ENCODE results near the gene HAAO.

HAAO gene

DNA sequence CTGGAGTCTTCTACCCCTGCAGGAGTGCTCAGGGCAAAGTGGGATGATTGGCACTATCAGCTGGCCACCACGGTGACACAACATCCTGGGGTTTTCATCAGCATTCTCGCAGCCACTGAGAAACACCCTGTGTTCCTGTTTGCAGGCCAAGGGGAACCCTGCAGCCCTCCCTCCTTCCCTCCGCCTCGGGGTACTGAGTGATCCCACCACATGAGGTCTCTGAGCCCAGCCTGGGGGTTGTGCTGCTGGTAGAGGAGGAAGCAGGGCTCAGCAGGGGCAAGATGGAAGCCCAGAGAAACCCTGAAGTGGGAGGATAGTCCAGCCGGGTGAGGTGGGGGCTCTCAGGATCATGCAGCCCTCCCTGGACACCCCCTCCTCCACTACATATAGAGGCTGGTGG, 28.3 kb downstream of the HAAO start, which contains the start of gene OXER1:
OXER1 (minus strand) TSS at position 40 of the 400 bp plus-strand sequence. CDS start 73 bp downstream, outside the sequence.
- Histone ChIP-seq H3K27ac (replicated peaks) (peak within 1 kb of the TSS; percentile 35), H3K4me3 (replicated peaks; ENCODE audit: insufficient read depth, low read length) (no peak within 1 kb of the TSS), H3K27me3 (ENCODE audit: insufficient read depth, poor library complexity, severe bottlenecking) (no peaks in the 10 kb centered on the region)
- DNase-seq (ENCODE audit: low read depth in 1 of 2, low spot score in 1 of 2) = peak; percentile 79 to 90
- peak; percentile 64; the same call in 1 of the 2 replicates for TF ChIP-seq SPI1 (IDR thresholded peaks at IDR 0.05; ENCODE audit: borderline replicate concordance, low read depth)
- TF ChIP-seq POLR2AphosphoS5 (IDR thresholded peaks at IDR 0.05; ENCODE audit: low read depth) = no peak

DNA sequence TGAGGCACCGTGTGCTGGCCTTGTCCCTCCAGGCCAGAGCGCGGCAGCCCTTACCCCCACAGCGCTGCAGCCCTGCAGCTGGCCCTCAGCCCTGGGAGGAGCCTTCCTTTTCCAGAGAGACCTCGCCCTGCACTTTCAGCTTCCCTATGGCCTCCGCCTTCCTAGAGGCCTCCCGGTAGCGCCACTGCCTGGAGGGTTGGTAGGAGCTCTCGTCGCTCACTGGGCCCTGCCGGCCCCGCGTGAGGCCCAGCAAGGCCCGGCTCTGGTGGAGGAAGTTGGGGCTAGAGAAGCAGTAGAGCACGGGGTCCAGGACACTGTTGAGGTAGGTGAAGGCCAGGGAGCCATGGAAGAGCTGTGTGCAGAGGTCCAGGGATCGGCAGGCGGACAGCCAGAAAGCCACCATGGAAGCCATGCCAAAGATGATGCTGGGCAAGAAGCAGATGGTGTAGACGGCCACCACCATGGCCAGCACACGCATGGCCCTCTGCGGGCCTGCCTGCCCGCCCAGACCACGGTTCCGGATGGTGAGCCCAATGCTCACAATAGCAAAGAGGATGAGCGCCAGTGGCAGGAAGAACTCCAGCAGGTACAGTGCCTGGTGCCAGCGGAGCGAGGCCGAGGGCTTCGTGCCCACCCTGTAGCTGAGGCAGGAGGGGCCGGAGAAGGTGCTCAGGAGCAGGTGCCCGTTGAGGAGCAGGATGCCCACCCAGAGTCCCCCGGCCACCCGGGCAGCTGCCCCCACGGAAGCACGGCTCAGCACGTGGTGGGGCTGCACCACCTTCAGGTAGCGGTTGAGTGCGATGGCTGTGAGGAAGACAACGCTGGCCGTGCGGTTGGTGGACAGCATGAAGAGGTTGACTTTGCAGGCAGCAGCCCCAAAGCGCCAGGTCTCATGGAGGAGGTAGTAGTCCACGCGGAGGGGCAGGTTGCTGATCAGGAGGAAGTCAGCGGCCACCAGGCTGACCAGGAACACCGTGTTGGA, 29.3 kb downstream of the HAAO start:
- no peak overlapping the region for H3K4me3 ChIP-seq (replicated peaks; ENCODE audit: insufficient read depth, low read length)
- no peak overlapping the region; the same call in 1 of the 2 replicates for H3K27ac ChIP-seq (replicated peaks)
- DNase-seq (ENCODE audit: low read depth in 1 of 2, low spot score in 1 of 2) = no peak
- TF ChIP-seq SPI1 (IDR thresholded peaks at IDR 0.05; ENCODE audit: borderline replicate concordance, low read depth) (no peak), POLR2AphosphoS5 (IDR thresholded peaks at IDR 0.05; ENCODE audit: low read depth) (no peak), GABPA (IDR thresholded peaks at IDR 0.05; ENCODE audit: low read depth) (no peak)
- TF ChIP-seq, protein P1, sequence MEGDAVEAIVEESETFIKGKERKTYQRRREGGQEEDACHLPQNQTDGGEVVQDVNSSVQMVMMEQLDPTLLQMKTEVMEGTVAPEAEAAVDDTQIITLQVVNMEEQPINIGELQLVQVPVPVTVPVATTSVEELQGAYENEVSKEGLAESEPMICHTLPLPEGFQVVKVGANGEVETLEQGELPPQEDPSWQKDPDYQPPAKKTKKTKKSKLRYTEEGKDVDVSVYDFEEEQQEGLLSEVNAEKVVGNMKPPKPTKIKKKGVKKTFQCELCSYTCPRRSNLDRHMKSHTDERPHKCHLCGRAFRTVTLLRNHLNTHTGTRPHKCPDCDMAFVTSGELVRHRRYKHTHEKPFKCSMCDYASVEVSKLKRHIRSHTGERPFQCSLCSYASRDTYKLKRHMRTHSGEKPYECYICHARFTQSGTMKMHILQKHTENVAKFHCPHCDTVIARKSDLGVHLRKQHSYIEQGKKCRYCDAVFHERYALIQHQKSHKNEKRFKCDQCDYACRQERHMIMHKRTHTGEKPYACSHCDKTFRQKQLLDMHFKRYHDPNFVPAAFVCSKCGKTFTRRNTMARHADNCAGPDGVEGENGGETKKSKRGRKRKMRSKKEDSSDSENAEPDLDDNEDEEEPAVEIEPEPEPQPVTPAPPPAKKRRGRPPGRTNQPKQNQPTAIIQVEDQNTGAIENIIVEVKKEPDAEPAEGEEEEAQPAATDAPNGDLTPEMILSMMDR (IDR thresholded peaks at IDR 0.05; ENCODE audit: insufficient read depth, low read length) = no peak
- TF ChIP-seq, protein P2, sequence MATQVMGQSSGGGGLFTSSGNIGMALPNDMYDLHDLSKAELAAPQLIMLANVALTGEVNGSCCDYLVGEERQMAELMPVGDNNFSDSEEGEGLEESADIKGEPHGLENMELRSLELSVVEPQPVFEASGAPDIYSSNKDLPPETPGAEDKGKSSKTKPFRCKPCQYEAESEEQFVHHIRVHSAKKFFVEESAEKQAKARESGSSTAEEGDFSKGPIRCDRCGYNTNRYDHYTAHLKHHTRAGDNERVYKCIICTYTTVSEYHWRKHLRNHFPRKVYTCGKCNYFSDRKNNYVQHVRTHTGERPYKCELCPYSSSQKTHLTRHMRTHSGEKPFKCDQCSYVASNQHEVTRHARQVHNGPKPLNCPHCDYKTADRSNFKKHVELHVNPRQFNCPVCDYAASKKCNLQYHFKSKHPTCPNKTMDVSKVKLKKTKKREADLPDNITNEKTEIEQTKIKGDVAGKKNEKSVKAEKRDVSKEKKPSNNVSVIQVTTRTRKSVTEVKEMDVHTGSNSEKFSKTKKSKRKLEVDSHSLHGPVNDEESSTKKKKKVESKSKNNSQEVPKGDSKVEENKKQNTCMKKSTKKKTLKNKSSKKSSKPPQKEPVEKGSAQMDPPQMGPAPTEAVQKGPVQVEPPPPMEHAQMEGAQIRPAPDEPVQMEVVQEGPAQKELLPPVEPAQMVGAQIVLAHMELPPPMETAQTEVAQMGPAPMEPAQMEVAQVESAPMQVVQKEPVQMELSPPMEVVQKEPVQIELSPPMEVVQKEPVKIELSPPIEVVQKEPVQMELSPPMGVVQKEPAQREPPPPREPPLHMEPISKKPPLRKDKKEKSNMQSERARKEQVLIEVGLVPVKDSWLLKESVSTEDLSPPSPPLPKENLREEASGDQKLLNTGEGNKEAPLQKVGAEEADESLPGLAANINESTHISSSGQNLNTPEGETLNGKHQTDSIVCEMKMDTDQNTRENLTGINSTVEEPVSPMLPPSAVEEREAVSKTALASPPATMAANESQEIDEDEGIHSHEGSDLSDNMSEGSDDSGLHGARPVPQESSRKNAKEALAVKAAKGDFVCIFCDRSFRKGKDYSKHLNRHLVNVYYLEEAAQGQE (IDR thresholded peaks at IDR 0.05; ENCODE audit: insufficient replicate concordance, low read depth) = no peak
- H3K27me3 ChIP-seq (ENCODE audit: insufficient read depth, poor library complexity, severe bottlenecking) = no peaks in the 10 kb centered on the region

DNA sequence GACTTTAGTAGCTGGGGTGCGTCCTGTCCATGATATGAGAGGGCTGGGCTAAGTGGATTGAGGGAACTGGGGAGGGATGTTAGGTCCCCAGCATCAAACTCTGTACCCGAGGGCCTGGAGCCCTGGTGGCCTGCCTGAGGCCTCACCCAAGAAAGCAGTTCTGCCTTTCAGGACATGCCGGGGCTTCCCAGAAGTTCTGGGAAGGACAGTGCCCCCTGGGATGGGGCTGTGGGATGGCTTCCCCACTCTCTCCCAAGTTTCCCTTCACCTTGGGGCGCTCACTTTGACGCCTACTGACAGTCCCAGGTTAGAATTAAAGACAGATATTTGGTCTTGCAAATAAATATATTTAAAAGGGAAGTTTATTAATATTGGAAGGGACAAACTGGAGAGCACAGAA, 30.2 kb downstream of the HAAO start:
- no peak for DNase-seq (ENCODE audit: low read depth in 1 of 2, low spot score in 1 of 2)
- Histone ChIP-seq H3K4me3 (replicated peaks; ENCODE audit: insufficient read depth, low read length) (no peak overlapping the region), H3K27ac (replicated peaks) (no peak overlapping the region), H3K27me3 (ENCODE audit: insufficient read depth, poor library complexity, severe bottlenecking) (no peaks in the 10 kb centered on the region)
- TF ChIP-seq GABPA (IDR thresholded peaks at IDR 0.05; ENCODE audit: low read depth) = no peak
- TF ChIP-seq POLR2AphosphoS5 (IDR thresholded peaks at IDR 0.05; ENCODE audit: low read depth) = no peak
- no peak for TF ChIP-seq SPI1 (IDR thresholded peaks at IDR 0.05; ENCODE audit: borderline replicate concordance, low read depth)
- TF ChIP-seq, protein P2 (IDR thresholded peaks at IDR 0.05; ENCODE audit: insufficient replicate concordance, low read depth) = no peak
- TF ChIP-seq, protein P1 (IDR thresholded peaks at IDR 0.05; ENCODE audit: insufficient read depth, low read length) = no peak

DNA sequence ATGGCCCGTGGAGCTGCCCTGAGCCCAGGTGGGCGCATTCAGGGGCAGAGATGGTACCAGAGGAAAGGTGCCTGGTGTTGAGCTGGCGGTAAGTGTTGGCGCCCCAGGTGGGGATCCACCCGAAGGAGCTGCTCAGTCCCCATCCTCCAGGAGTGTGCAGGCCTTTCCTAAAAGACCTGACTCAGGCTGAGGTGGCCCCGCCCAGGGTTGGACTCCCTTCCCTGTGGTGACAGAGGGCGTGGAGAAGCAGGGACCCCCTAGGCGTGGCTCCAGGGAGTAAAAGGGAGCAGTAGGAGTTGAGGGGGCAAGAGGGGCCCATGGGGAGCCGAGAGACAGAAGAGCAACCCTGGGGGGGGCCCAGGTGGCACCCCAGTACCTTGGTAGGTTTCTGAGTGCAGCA, 30.8 kb downstream of the HAAO start:
- DNase-seq (ENCODE audit: low read depth in 1 of 2, low spot score in 1 of 2) = no peak
- Histone ChIP-seq H3K27ac (replicated peaks) (no peak overlapping the region), H3K4me3 (replicated peaks; ENCODE audit: insufficient read depth, low read length) (no peak overlapping the region), H3K27me3 (ENCODE audit: insufficient read depth, poor library complexity, severe bottlenecking) (no peaks in the 10 kb centered on the region)
- TF ChIP-seq, protein P2 (IDR thresholded peaks at IDR 0.05; ENCODE audit: insufficient replicate concordance, low read depth) = no peak
- no peak for TF ChIP-seq SPI1 (IDR thresholded peaks at IDR 0.05; ENCODE audit: borderline replicate concordance, low read depth)
- TF ChIP-seq, protein P1 (IDR thresholded peaks at IDR 0.05; ENCODE audit: insufficient read depth, low read length) = no peak
- TF ChIP-seq POLR2AphosphoS5 (IDR thresholded peaks at IDR 0.05; ENCODE audit: low read depth) = no peak
- TF ChIP-seq GABPA (IDR thresholded peaks at IDR 0.05; ENCODE audit: low read depth) = no peak

All from HL-60 (cell line).